Measurements from ENCODE around the gene USP12. TPM values are rescaled to one million over a fixed set of nuclear protein-coding genes. Genes with fewer than 3 reads are reported as not detected.

Gene USP12
- total RNA-seq, 1 donor from 2014 or later, result 32.6 TPM

- Mint-ChIP-seq H3K4me3 (ENCODE audit: unreplicated experiment) (no peak overlapping the region), H3K36me3 (ENCODE audit: unreplicated experiment) (peaks cover 31% of the 10 kb centered on the region), H3K9me3 (ENCODE audit: unreplicated experiment) (no peaks in the 10 kb centered on the region), H3K27me3 (ENCODE audit: unreplicated experiment) (no peaks in the 10 kb centered on the region), H3K27ac (ENCODE audit: unreplicated experiment) (no peak overlapping the region), H3K4me1 (ENCODE audit: unreplicated experiment) (peaks cover 26% of the 10 kb centered on the region)
- TF ChIP-seq CTCF (IDR thresholded peaks at IDR 0.05), result no peak
- DNase-seq (ENCODE audit: extremely low spot score, unreplicated experiment), result no peak
These were observed 67.0 kb downstream of the USP12 start for GRCh38 chr13:27104606-27105005.

- Mint-ChIP-seq H3K4me1 (ENCODE audit: unreplicated experiment) (peaks cover 42% of the 10 kb centered on the region), H3K9me3 (ENCODE audit: unreplicated experiment) (no peaks in the 10 kb centered on the region), H3K36me3 (ENCODE audit: unreplicated experiment) (peaks cover 46% of the 10 kb centered on the region), H3K27me3 (ENCODE audit: unreplicated experiment) (no peaks in the 10 kb centered on the region), H3K27ac (ENCODE audit: unreplicated experiment) (no peak overlapping the region), H3K4me3 (ENCODE audit: unreplicated experiment) (no peak overlapping the region)
- DNase-seq (ENCODE audit: extremely low spot score, unreplicated experiment), result no peak
- no peak for TF ChIP-seq CTCF (IDR thresholded peaks at IDR 0.05)
These were observed 69.8 kb downstream of the USP12 start for GRCh38 chr13:27101847-27102246.

- no peak overlapping the region for H3K27ac Mint-ChIP-seq (ENCODE audit: unreplicated experiment)
- no peaks in the 10 kb centered on the region for H3K9me3 Mint-ChIP-seq (ENCODE audit: unreplicated experiment)
- DNase-seq (ENCODE audit: extremely low spot score, unreplicated experiment), result no peak
- no peaks in the 10 kb centered on the region for H3K27me3 Mint-ChIP-seq (ENCODE audit: unreplicated experiment)
- H3K4me1 Mint-ChIP-seq (ENCODE audit: unreplicated experiment), result peaks cover 42% of the 10 kb centered on the region
- no peak overlapping the region for H3K4me3 Mint-ChIP-seq (ENCODE audit: unreplicated experiment)
- peaks cover 46% of the 10 kb centered on the region for H3K36me3 Mint-ChIP-seq (ENCODE audit: unreplicated experiment)
- TF ChIP-seq CTCF (IDR thresholded peaks at IDR 0.05), result no peak
These were observed 70.3 kb downstream of the USP12 start for GRCh38 chr13:27101289-27101688.

- peaks cover 34% of the 10 kb centered on the region for H3K4me1 Mint-ChIP-seq (ENCODE audit: unreplicated experiment)
- peak overlapping the region; percentile 7 for H3K27ac Mint-ChIP-seq (ENCODE audit: unreplicated experiment)
- peaks cover 60% of the 10 kb centered on the region for H3K36me3 Mint-ChIP-seq (ENCODE audit: unreplicated experiment)
- no peak overlapping the region for H3K4me3 Mint-ChIP-seq (ENCODE audit: unreplicated experiment)
- no peaks in the 10 kb centered on the region for H3K27me3 Mint-ChIP-seq (ENCODE audit: unreplicated experiment)
- no peak for DNase-seq (ENCODE audit: extremely low spot score, unreplicated experiment)
- no peak for TF ChIP-seq CTCF (IDR thresholded peaks at IDR 0.05)
- H3K9me3 Mint-ChIP-seq (ENCODE audit: unreplicated experiment), result no peaks in the 10 kb centered on the region
These were observed 73.9 kb downstream of the USP12 start for GRCh38 chr13:27097691-27098090.

- no peak overlapping the region for H3K4me3 Mint-ChIP-seq (ENCODE audit: unreplicated experiment)
- H3K27ac Mint-ChIP-seq (ENCODE audit: unreplicated experiment), result no peak overlapping the region
- peaks cover 41% of the 10 kb centered on the region for H3K4me1 Mint-ChIP-seq (ENCODE audit: unreplicated experiment)
- H3K27me3 Mint-ChIP-seq (ENCODE audit: unreplicated experiment), result no peaks in the 10 kb centered on the region
- no peak for DNase-seq (ENCODE audit: extremely low spot score, unreplicated experiment)
- H3K36me3 Mint-ChIP-seq (ENCODE audit: unreplicated experiment), result peaks cover 56% of the 10 kb centered on the region
- H3K9me3 Mint-ChIP-seq (ENCODE audit: unreplicated experiment), result no peaks in the 10 kb centered on the region
- TF ChIP-seq CTCF (IDR thresholded peaks at IDR 0.05), result no peak
These were observed 80.2 kb downstream of the USP12 start for GRCh38 chr13:27091451-27091850.
